ENCODE results near the gene YDJC. TPM values are rescaled to one million over a fixed set of nuclear protein-coding genes. Genes with fewer than 3 reads are reported as not detected.

Gene YDJC
- total and polyA plus RNA-seq, 2 experiments from 2014 or later: 53.3 to 83.7 TPM

- H3K4me3 ChIP-seq: no peak overlapping the region
- no peak overlapping the region for H3K27ac Mint-ChIP-seq
- peaks cover 8% of the 10 kb centered on the region for H3K27me3 Mint-ChIP-seq (ENCODE audit: insufficient read depth, low read depth, poor library complexity)
- DNase-seq (ENCODE audit: low spot score) (no peak), ATAC-seq (no peak)
- no peak overlapping the region for H3K4me3 Mint-ChIP-seq
- no peaks in the 10 kb centered on the region for H3K4me1 ChIP-seq (ENCODE audit: insufficient read depth)
- H3K36me3 ChIP-seq (ENCODE audit: insufficient read depth): 0 out of 2 replicates have a peak, but pooled peaks cover 5% of the 10 kb centered on the region
- H2AFZ ChIP-seq: no peak overlapping the region
- H3K27ac ChIP-seq (ENCODE audit: low read depth): no peak overlapping the region
- no peak overlapping the region for H3K4me2 ChIP-seq
- no peaks in the 10 kb centered on the region for H3F3A ChIP-seq (replicated peaks; ENCODE audit: low read depth)
- H3K9me3 Mint-ChIP-seq: peaks cover 17% of the 10 kb centered on the region
- no peaks in the 10 kb centered on the region for H3K9me2 ChIP-seq (ENCODE audit: insufficient read depth)
- no peak for TF ChIP-seq ETS1 (IDR thresholded peaks at IDR 0.05)
- peaks cover 55% of the 10 kb centered on the region for H3K36me3 Mint-ChIP-seq (ENCODE audit: low read depth)
- H3K4me1 Mint-ChIP-seq: no peaks in the 10 kb centered on the region
- H4K20me1 ChIP-seq (replicated peaks; ENCODE audit: insufficient read depth): no peaks in the 10 kb centered on the region
- no peaks in the 10 kb centered on the region for H3K27me3 ChIP-seq (ENCODE audit: insufficient read depth)
- H3K79me2 ChIP-seq (replicated peaks; ENCODE audit: insufficient read depth): no peaks in the 10 kb centered on the region
These were observed 48.0 kb upstream of the YDJC start for GRCh38 chr22:21677606-21678443.

GRCh38 chr22:21674638-21675245 is 44.9 kb upstream of the YDJC start:
- no peak overlapping the region for H3K4me3 Mint-ChIP-seq
- Histone ChIP-seq H3K36me3 (ENCODE audit: insufficient read depth) (peaks cover 28% of the 10 kb centered on the region; the same call in 1 of the 2 replicates), H2AFZ (no peak overlapping the region), H3K27me3 (ENCODE audit: insufficient read depth) (no peaks in the 10 kb centered on the region), H3K79me2 (replicated peaks; ENCODE audit: insufficient read depth) (no peaks in the 10 kb centered on the region), H3K4me3 (no peak overlapping the region), H3K4me2 (no peak overlapping the region), H3K9me2 (ENCODE audit: insufficient read depth) (no peaks in the 10 kb centered on the region), H3F3A (replicated peaks; ENCODE audit: low read depth) (no peaks in the 10 kb centered on the region), H4K20me1 (replicated peaks; ENCODE audit: insufficient read depth) (peaks cover 4% of the 10 kb centered on the region; the same call in 1 of the 2 replicates), H3K4me1 (ENCODE audit: insufficient read depth) (no peaks in the 10 kb centered on the region), H3K27ac (ENCODE audit: low read depth) (no peak overlapping the region)
- H3K4me1 Mint-ChIP-seq: no peaks in the 10 kb centered on the region
- no peak for DNase-seq (ENCODE audit: low spot score)
- peaks cover 14% of the 10 kb centered on the region for H3K9me3 Mint-ChIP-seq
- H3K36me3 Mint-ChIP-seq (ENCODE audit: low read depth): peaks cover 76% of the 10 kb centered on the region
- H3K27ac Mint-ChIP-seq: no peak overlapping the region
- no peak for ATAC-seq
- H3K27me3 Mint-ChIP-seq (ENCODE audit: insufficient read depth, low read depth, poor library complexity): peaks cover 6% of the 10 kb centered on the region
- TF ChIP-seq ZNF462 (CRISPR knock-in tag; IDR thresholded peaks at IDR 0.05) (no peak), STAT1 (IDR thresholded peaks at IDR 0.05; ENCODE audit: unreplicated experiment) (no peak), NANOG (IDR thresholded peaks at IDR 0.05; ENCODE audit: borderline replicate concordance) (no peak), ZNF331 (CRISPR knock-in tag; IDR thresholded peaks at IDR 0.05; ENCODE audit: low read depth) (no peak), EZH2 (IDR thresholded peaks at IDR 0.05; ENCODE audit: low read depth, unreplicated experiment) (no peak), JUNB (IDR thresholded peaks at IDR 0.05; ENCODE audit: unreplicated experiment) (no peak), REST (IDR thresholded peaks at IDR 0.05; ENCODE audit: unreplicated experiment) (no peak)
